Measurements from ENCODE around the gene ARHGAP26.

The ARHGAP26 gene

GRCh38 chr5:142886956-142887355 lies 116.8 kb downstream of the ARHGAP26 start:
- no peak overlapping the region for H3K4me3 ChIP-seq (ENCODE audit: low read depth, low read length)
- TF ChIP-seq, protein P1, sequence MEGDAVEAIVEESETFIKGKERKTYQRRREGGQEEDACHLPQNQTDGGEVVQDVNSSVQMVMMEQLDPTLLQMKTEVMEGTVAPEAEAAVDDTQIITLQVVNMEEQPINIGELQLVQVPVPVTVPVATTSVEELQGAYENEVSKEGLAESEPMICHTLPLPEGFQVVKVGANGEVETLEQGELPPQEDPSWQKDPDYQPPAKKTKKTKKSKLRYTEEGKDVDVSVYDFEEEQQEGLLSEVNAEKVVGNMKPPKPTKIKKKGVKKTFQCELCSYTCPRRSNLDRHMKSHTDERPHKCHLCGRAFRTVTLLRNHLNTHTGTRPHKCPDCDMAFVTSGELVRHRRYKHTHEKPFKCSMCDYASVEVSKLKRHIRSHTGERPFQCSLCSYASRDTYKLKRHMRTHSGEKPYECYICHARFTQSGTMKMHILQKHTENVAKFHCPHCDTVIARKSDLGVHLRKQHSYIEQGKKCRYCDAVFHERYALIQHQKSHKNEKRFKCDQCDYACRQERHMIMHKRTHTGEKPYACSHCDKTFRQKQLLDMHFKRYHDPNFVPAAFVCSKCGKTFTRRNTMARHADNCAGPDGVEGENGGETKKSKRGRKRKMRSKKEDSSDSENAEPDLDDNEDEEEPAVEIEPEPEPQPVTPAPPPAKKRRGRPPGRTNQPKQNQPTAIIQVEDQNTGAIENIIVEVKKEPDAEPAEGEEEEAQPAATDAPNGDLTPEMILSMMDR (IDR thresholded peaks at IDR 0.05; ENCODE audit: borderline replicate concordance, insufficient read depth, low read depth, low read length) = no peak

DNA sequence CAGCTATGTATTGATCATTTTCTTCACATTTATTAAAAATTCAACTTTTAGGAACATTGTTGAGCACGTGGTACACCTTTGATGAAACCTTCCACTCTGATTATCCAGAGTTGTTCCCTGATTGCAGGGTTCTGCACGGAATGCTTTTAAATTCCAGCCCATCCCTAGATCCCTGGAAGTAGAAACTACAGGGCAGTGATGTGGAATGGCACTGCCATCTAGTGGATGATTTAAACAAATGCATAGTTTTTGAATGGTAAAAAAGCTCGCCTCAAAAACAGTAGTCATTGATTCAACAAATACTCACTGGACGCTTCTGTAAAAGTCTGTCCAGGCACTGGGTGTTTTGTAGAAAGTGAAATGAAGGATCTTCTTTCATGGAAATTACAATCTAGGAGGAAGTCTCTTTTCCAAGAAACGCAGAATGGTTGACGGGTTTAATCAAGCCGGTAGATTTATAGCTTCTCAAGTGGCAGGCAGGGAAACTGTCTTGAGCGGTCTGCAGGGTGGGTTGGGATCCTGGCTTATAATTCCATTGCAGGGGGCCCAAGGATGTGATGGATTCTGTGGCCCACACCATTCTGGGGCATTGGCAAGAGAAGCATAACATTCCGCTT lies 118.4 kb downstream of the ARHGAP26 start:
- TF ChIP-seq, protein P1 (IDR thresholded peaks at IDR 0.05; ENCODE audit: borderline replicate concordance, insufficient read depth, low read depth, low read length) = peak; percentile 51; the same call in 1 of the 2 replicates
- no peak overlapping the region for H3K4me3 ChIP-seq (ENCODE audit: low read depth, low read length)

DNA sequence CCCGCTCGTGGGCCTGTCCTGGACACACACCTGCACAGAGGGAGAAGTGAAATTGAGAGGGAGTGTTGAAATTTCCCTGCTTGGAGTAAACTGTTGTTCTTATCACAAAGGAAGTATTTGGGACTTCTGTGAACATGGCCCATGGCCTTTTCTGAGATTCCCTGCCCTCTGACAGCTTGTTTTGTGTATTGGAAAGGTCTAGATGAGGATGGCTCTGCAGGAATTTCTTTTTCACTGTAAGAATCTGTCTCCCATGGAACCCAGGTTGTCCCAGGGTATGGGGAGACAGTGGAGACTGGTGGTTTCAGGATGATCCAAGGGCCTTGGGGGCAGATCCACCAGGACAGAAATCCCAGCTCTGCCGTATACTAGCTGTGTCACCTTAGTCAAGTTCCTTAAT lies 121.8 kb downstream of the ARHGAP26 start:
- TF ChIP-seq, protein P1 (IDR thresholded peaks at IDR 0.05; ENCODE audit: borderline replicate concordance, insufficient read depth, low read depth, low read length) = no peak
- H3K4me3 ChIP-seq (ENCODE audit: low read depth, low read length) = no peak overlapping the region

DNA sequence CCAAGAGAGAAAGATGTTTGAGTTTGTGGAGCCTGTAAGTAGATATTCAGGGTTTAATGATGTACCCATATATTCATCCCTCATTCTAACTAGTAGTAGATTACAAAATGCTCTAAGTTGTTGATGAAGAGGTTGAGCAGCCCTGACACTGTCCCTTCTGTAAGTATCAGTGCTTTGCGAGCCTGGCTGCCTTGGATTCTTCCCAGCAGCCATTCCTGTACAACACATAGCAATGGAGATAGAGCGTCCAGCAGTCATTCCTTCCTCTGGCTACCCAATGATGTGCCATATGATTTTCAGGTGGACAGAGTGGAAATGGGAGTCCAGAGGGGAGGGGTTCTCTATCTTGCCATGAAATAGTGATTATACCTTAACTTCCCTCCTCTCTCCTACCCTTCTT lies 124.1 kb downstream of the ARHGAP26 start:
- TF ChIP-seq, protein P1 (IDR thresholded peaks at IDR 0.05; ENCODE audit: borderline replicate concordance, insufficient read depth, low read depth, low read length) = no peak
- no peak overlapping the region for H3K4me3 ChIP-seq (ENCODE audit: low read depth, low read length)

DNA sequence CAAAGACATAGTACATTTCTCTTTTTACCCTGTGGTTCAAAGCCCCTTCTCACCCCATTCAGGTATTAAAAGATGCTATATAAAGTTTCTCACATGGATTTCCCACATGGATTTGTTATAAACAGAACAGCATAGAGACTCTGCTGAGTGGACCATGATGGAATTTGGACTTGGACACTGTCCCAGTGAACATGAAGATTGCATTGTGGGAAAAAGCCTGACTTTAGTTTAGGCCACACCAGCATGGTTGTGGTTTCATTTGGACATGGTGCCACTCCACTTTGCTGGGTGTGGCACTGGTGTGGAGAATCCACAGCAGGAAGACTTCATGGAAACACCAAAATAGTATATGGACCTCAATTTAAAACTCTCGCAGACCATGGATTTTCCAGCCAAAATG lies 124.6 kb downstream of the ARHGAP26 start:
- no peak overlapping the region for H3K4me3 ChIP-seq (ENCODE audit: low read depth, low read length)
- TF ChIP-seq, protein P1 (IDR thresholded peaks at IDR 0.05; ENCODE audit: borderline replicate concordance, insufficient read depth, low read depth, low read length) = no peak

GRCh38 chr5:142896325-142897007 lies 126.3 kb downstream of the ARHGAP26 start:
- no peak overlapping the region for H3K4me3 ChIP-seq (ENCODE audit: low read depth, low read length)
- TF ChIP-seq, protein P1 (IDR thresholded peaks at IDR 0.05; ENCODE audit: borderline replicate concordance, insufficient read depth, low read depth, low read length) = no peak

DNA sequence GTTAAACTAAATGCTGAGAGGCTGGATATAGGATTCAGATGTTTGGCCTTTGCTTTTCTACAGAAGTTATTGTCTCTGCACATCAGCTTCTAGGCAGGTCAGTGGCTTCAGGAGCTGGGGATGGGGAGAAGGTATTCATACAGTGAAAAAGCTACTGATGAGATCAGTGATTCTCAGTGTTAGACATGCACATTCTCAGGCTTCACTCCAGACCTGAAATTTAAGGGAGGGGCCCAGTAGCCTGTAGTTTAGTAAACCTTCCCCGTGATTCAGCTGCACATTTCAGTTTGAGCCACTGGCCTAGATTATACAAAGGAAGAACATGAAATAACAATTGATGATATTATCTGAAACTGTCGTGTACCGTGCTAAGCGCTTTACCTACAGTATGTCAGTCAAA lies 127.2 kb downstream of the ARHGAP26 start:
- no peak overlapping the region for H3K4me3 ChIP-seq (ENCODE audit: low read depth, low read length)
- TF ChIP-seq, protein P1 (IDR thresholded peaks at IDR 0.05; ENCODE audit: borderline replicate concordance, insufficient read depth, low read depth, low read length) = no peak
